Anterior cingulate cortex (tissue), 58 donors: ENCODE data around the gene RNF217.

Source experiments
- DNase-seq, 58 donors: peaks; one replicate each; lab custom pipeline; 2025; lab: John Stamatoyannopoulos, UW

The RNF217 gene

DNA sequence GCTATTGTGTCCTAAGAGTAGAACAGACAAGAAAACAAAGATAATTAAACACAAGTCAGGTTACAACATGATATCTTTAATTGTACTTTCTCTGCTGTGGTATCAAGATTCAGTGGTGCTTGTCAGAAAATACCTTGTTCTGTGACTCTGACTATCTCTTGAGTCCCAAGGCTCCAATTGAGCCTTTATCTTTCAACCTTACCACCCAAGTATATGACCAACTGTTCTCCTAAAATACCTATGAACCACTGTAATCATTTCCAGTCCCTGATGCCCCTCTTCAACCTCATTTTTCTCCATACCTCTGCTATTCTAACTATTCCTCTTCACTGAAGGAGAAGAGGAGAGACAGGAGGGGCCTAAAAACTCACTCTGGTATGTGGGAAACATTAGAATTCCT, 124.5 kb downstream of the RNF217 start:
- no peak for DNase-seq

DNA sequence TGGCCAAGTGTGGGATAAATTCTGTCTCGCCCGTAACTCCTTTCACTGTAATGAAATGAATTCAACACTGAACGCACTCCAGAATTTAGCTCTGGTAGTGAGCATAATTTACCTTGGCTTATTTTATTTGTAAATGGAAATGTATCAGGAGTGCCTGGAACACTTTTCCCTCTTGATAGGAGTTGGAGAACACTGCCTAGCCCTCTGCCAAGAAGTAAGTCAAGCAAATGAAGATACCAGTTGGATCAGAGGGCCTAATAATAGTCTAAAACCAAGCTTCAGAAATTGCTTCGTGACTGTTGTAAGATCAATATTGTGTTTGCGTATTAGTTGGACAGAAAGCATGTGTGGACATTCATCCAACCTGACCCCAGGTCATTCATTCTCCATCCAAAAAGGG, 126.7 kb downstream of the RNF217 start:
- DNase-seq = no peak

DNA sequence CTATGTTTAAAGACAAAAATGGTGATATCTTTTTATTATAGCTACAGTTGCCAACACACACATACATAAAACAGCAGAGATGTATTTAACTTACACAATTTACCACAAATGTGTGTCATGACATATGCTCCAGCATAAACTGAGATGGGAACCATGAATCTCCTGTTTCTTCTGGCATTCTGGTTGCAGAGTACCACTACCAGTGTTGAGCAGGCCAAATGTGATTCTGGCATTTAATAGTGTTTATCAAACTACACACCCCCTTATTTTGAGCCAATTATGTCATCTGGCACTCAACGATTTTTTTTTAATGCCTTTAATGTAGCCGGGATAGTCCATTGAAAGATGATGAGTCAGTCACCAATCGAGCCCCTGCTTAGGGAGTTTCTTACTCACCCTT, 132.3 kb downstream of the RNF217 start:
- no peak for DNase-seq

DNA sequence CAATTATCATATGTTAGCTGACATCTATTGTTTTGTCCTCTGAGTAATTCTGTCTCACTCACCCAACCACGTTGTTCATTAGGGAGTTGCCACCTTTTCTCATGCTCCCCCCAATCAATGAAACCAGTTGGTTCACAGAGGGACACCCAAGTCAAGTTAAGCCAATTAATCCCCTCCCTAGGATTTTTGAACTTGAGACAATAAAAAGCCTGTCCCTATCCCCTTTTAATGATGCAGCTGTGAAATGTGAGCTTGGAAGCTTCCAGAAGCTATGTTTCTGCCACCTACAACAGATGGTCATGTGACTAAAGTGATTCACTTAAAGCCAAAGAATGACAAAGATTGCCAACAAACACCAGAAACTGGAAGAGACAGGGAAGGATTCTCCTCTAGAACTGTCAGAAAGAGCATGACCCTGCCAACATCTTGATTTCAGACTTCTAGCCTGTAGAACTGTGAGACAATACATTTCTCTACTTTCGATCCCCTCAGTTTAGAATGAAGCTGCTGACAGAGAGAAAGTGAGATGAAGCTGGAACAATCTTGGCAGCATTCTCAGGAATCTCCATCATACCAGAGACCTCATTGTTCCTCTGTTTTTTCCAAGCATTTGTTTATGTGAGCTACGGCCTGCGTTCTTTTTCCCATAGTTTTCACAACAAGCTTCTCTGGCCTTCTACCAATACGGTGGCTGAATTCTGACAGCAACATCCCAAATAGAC, 133.5 kb downstream of the RNF217 start:
- peak in 5 of 58 donors; percentile 14 to 57 (median 35) for DNase-seq

DNA sequence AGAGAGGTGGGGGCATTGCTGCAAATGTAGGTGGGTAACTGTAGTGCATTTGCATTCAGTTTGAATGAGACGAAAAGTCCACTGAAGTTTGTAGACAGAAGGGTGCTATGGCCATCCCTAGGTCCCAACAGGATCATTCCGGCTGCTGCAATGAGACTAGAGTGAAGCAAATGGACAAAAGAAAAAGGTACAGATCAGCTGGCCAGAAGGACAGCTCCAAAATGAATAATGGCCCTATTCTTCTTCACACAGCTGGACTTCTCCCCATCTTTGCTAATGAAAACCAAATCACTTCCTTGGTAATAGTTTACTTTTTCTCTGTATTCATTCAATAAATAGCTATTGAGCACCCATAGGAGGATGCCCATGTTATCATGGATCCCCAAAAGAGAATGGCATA, 134.9 kb downstream of the RNF217 start:
- peak in 2 of 58 donors; percentile 14 to 26 for DNase-seq

DNA sequence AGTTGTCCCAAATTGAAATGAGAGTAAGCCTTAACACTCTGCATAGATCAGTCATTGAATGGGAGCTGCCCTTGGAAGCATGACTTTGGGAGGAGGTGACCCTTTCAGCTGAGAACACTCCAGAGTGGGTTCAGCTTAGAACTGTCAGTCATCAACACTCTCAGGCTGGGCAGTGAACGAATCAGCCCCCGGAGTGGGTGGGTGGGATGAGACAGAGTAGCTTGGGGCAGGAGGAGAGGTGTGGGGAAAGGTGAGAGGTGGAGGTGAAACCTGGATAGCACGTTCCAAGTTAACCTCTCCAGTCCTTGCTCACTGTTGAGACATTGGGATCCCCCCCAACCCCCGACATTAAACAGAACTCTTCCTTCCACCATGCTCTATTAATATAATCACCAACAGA, 136.0 kb downstream of the RNF217 start:
- no peak for DNase-seq

DNA sequence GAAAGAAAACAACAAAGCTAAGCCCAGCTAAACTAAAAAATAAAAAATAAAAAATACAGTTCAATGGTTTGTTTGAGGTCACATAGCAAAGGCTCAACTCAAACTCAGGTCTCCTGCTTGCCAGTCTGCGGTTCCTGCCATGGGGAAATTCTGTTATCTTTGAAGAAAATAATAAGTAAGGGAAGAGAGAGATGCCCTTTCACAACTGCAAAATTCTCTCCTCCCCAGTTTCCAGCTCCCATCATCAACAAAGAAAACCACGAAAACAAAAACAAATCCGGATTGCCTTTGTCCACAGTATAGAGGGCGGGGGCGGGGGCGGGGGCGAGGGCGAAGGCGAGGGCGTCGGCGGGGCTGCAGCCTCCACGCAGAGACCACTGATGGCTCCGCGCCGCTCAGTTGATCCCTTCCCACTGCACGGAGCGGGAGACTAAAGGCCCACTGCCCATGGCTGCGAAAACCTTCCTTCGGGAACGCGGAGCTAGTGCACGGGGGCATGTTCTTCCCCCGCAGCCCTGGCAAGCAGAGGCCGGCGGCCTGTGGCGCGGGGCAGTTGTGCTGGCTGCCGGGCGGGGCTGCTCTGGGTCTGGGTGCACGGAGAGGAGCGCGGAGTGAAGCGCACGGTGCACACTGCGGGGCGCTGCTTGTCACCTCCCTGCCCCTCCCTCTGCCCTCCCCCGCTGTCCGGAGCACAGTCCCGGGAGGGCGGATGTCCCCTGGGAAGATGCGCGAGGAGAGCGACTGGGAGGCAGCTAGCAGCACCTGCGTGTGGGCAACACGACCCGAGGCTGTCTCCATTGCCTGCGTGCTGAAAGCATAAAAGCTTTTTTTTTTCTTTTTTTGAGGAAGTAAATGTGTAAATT, 137.2 kb downstream of the RNF217 start:
- DNase-seq = peak in 50 of 58 donors; percentile 8 to 93 (median 59)

DNA sequence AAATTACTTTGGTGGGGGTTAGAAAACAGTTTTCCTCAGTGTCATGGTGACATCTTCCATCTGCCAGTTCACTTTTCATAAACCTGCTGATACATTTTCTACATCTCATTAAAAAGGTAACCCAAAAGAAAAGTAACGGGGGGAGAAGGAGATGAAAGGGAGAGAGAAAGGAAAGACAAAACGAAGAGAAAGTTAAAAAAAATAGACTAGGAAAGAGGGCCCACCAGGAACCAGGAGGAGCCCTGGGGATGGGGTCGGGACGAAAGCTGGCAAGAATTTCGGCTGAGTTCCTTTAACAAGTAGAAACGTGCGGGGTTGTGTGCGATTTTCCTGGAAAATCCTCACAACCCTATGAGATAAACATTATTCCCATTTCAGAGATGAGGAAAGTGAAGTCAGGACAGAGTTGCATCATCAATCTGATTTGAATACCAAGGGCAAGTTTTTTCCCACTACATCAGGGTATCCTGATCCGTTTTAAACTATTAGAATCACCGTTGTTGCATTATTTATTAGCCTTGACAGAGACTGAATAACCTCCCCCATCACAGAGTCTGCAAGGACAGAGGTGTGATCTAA, 137.9 kb downstream of the RNF217 start:
- no peak for DNase-seq

DNA sequence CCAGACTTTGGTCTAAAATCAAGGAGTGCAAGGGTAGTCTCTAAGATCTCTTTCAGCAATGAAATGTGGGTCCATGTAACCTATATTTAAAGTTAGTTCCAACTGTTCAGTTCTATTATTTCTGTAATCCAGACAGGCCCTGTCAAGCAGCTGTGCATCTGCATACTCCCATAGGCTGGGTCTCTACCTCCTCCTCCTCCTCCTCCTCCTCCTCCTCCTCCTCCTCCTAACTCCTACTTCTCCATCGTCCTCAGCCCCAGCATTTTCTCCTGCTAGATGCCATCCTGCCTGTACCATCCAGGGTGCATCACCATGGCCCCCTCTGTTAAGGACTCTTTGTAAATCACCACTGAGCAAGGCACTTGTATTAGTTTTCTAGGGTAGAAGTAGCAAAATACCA, 138.9 kb downstream of the RNF217 start:
- no peak for DNase-seq

DNA sequence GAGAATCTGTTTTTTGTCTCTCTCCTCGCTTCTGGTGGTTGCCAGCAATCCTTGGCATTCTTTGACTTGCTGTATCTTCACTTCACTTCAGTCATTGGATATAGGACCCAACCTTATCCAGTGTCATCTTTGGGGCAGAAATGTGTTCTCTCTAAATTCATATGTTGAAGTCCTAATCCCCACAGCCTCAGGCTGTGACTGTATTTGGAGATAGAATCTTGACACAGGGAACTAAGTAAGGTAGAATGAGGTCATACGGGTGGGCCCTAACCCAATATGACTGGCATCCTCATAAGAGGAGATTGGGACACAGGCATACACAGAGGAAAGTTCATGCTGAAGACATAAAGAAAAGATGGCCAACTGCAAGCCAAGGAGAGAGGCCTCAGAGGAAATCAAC, 139.4 kb downstream of the RNF217 start:
- no peak for DNase-seq

DNA sequence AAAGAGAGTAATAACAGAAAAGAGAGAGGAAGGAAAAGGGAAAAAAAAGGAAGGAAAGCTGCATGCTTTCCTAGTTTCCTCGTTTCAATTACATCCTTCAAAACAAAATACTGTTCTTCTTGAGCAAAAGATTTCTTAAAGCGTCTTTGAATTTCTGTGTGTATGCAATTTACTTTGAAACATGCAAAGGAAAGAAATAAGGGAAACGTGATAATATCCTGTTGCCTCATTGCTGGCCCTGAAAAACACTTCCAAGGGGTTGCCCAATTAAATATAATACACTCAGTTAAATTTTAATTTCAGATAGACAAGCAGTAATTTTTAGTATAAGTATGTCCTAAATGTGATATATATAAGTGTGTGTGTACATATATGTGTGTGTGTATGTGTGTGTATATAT, 140.2 kb downstream of the RNF217 start:
- DNase-seq = no peak

DNA sequence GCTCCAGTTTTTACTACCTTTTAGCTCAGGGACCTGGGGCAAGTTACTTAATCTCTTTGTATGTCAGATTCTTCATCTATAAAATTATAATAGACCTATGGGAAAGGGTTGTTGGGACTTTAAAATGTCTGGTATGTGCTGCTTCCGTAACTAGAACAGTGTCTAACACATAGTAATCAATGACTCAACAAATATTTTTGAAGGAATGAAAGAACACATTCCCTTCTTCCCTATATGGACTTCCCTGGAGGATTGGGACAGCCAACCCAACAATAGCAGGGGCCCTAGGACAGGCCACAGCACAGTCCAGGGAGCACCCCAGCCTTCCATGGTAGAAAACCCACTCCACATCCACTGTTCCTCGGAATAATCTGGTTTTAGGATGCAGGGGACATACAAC, 140.7 kb downstream of the RNF217 start:
- no peak for DNase-seq

DNA sequence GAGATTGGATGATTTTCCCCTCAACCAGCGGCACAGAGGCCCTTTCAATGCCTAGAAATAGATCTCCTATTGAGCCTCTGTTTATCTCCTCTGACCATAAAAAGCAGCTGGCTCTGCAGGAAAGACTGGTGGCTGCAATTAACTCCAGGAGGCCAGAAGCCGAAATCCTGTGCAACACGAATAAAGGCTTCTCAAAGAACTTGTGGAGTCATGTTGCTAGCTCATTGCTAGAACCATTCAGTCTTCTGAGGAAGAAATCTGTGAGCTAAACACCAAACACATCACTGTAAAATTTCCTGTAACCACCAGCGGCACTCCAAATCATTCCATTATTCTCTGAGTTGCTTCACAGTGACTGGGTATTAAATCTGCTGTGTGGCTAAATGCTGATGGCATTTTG, 142.2 kb downstream of the RNF217 start:
- peak in 11 of 58 donors; percentile 4 to 51 (median 35) for DNase-seq

DNA sequence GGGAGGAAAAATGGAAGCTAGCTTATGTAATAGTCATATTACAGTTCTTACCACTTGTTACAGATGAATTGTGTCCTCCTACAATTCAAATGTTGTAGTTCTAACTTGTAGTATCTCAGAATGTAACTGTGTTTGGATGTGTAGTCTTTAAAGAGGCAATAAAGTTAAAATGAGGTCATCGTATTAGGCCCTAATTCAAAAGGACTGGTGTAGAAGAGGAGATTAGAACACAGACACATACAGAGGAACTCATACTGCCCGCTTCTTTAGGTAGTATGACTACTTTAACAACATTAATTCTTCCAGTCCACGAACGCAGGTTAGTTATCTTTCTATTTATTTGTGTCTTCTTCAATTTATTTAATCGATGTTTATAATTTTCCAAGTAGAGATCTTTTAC, 144.8 kb downstream of the RNF217 start:
- no peak for DNase-seq

DNA sequence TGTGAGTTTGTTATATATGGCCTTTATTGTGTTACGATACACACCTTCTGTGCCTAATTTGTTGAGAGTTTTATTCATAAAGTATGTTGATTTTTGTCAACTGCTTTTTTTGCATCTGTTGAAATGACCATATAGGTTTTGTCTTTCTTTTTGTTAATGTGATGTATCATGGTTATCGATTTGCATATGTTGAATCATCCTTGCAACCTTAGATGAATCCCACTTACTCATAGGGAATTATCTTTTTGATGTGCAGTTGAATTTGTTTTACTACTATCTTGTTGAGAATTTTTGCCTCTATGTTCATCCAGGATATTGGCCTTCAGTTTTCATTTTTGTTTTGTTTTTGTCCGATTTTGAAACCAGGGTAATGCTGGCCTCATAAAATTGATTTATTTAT, 145.7 kb downstream of the RNF217 start:
- no peak for DNase-seq

DNA sequence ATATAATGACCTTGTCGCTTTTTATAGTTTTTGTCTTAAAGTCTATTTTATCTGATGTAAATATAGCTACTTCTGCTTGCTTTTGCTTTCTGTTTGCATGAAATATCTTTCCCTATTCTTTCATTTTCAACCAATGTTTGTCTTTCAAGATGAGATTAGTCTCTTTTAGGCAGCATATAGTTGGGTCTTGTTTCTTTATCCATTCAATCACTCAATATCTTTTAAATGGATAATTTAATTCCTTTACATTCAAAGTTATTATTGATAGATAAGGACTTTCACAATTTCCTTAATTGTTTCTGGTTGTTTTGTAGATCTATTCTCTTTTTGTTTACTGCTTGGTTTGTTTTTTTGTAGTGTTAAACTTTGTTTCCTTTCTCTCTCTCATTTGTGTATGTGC, 147.8 kb downstream of the RNF217 start:
- no peak for DNase-seq

DNA sequence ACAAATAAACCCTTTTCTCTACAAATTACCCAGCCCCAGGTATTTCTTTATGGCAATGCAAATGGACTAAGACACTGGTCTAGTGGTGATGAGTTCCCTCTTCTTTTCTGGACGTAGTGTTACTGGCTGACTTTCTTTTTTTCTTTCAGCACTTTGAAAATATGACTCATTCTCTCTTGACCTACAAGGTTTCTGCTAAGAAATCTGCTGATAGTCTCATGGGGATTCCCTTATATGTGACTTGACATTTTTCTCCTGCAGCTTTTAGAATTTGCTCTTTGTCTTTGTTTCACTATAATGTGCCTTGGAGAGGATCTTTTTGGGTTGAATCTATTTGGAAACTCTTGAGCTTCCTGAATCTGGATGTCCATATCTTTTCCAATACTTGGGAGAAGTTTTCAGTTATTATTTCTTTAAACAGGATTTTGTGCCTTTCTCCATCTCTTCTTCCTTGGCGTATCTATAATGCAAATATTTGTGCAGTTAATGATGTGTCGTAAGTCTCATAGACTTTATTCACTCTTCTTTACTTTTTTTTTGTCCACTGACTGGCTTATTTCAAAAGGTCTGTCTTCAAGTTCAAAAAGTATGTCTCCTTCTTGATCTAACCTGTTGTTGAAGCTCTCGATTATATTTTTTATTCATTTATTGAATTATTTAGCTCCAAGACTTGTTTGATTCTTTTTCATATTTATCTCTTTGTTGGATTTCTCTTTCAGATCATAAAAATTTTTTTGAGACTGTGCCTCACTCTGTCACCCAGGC, 149.2 kb downstream of the RNF217 start:
- DNase-seq = no peak

DNA sequence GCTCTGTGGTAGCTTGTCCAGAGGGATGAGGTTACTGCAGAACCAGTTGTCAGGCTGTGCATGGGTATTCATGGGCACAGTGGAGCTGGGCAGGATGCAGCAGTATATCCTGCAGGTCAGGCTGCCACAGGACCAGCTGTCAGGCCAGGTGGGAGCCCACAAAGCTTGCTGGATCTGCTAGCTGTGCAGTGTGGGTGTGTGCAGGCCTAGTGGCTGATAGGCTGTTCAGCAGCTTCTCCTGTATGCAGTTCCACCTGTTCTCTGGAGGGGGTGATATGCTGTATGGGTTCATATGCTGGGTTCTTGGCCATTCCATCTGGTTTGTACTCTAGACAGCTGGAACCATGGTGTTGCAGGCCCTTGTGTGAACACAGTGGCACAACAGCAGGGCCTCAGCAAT, 150.7 kb downstream of the RNF217 start:
- no peak for DNase-seq

DNA sequence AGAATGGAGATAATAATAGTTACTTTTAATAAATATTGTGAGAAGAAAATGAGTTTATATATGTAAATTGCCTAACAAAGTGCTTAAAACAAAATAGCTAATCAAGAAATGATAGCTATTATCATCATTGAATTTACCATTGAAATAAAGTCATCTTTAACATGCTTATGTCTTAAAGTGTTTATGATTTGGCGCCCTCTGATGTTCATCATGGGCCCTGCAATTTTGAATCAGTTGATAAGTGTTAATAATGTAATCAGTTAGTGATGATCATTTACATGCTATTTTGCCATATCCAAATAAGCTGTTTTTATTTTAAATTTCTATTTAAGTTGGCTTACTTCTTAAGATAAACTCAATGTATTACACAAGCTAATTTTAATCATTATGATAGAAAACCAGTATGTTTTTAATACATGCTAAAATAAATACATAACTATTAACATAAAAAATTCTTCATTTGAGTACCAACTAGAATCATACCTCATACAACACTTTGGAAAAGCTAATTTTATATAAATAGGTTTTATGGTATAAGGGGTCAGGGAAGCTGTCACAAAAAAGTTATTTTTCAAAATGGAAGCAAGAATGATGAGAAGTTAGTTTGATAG, 152.1 kb downstream of the RNF217 start:
- DNase-seq = peak in 14 of 58 donors; percentile 2 to 61 (median 26)

DNA sequence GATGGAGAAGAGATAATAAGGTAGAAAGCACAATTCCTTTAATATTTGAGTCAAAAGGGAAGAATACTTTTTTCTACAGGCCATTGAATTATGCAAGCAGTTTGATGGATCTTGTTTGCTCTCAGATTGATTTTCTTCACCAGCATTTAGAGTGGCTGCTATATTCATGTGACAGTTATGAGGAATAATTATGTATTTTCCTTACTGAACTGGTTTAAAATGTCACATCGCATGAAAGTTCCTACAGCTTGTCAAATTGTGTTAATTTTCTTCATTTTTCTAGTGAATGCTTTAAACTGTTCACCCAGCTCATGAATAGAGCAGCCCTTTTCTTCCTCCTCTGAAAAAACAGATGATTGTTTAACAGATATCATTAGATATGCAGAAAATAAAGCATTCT, 153.9 kb downstream of the RNF217 start:
- DNase-seq = no peak
